ENCODE measurements around the gene EXOC1. TPM values are rescaled to one million over a fixed set of nuclear protein-coding genes. Genes with fewer than 3 reads are reported as not detected.

The EXOC1 gene
- total RNA-seq, 4 donors from 2014 or later, result 26.2 to 60.8 (median 43.1) TPM

DNA sequence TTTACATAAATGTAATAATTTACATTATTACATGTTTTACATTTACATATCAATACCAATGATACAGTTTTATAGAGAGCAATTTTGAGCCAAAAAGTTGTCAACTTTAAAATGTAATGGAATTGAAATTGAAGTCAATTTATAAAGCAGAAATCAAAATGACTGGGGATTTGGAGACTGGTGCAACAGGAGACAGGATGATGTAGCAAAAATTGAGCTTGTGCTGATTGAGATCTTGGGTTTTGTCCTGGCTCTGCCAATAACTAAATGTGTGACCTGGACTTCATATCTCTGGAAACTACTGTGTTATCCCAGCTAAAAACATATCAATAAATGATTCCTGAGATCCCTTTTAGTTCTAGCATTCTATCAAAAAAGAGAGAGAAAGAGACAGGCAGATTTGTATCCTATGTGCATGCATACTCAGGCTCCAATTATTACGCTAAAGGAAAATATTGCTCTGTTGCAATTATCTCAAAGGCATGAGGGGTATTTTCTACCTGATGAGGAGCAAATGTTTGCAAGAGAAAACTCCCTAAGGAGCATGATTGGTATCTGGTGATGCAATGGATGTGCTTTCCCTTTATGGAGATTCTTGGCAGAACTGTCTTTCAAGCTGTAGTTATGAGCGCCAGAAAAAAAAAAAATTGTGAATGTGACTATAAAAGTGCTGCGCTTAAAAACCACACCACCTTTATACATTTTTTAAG is 19.2 kb upstream of the EXOC1 start:
- Histone ChIP-seq H3K4me3 (no peak overlapping the region), H3K27me3 (peaks cover 14% of the 10 kb centered on the region), H3K36me3 (no peaks in the 10 kb centered on the region), H3K27ac (no peak overlapping the region), H3K4me1 (no peaks in the 10 kb centered on the region), H3K9me3 (peaks cover 0 to 5% of the 10 kb centered on the region in 2 donors)
- WGBS, 2 donors (ENCODE audit: low coverage in 1 of 2), result 87 to 96% methylated on average over 3 of the region's 3 CpGs
- TF ChIP-seq POLR2A (IDR thresholded peaks at IDR 0.05), result no peak
- no peak for TF ChIP-seq EP300 (IDR thresholded peaks at IDR 0.05; ENCODE audit: low read depth)
- TF ChIP-seq, protein P1, sequence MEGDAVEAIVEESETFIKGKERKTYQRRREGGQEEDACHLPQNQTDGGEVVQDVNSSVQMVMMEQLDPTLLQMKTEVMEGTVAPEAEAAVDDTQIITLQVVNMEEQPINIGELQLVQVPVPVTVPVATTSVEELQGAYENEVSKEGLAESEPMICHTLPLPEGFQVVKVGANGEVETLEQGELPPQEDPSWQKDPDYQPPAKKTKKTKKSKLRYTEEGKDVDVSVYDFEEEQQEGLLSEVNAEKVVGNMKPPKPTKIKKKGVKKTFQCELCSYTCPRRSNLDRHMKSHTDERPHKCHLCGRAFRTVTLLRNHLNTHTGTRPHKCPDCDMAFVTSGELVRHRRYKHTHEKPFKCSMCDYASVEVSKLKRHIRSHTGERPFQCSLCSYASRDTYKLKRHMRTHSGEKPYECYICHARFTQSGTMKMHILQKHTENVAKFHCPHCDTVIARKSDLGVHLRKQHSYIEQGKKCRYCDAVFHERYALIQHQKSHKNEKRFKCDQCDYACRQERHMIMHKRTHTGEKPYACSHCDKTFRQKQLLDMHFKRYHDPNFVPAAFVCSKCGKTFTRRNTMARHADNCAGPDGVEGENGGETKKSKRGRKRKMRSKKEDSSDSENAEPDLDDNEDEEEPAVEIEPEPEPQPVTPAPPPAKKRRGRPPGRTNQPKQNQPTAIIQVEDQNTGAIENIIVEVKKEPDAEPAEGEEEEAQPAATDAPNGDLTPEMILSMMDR (IDR thresholded peaks at IDR 0.05), result no peak
- TF ChIP-seq POLR2AphosphoS5 (IDR thresholded peaks at IDR 0.05), result no peak
- intact Hi-C loops (cut with DNase I; ENCODE audit: low total_unique reads) (no loop called here), in situ Hi-C loops (cut with MboI; ENCODE audit: low pct_ligation_motif_present in 1 of 4, low pct_unique_long_range_greater_than_20kb in 1 of 4, low sequenced_read_pairs in 3 of 4) (no loop called here)
- no peak for DNase-seq

DNA sequence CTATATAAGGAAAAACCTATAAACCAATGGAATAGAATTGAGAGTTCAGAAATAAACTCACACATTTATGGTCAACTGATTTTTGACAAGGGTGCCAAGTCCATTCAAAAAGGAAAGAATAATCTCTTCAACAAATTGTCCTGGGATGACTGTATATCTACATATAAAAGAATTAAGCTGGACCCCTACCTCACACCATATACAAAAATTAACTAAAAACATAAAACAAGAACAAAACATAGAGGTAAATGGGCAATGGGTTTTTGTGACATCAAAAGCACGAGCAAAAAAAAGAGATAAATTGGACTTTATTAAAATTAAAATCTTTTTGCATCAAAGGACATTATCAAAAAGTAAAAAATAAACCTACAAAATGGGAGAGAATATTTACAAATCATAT is 15.5 kb upstream of the EXOC1 start:
- Histone ChIP-seq H3K36me3 (no peaks in the 10 kb centered on the region), H3K9me3 (peaks cover 0 to 5% of the 10 kb centered on the region in 2 donors), H3K27ac (no peak overlapping the region), H3K4me3 (no peak overlapping the region), H3K27me3 (peaks cover 4% of the 10 kb centered on the region), H3K4me1 (no peaks in the 10 kb centered on the region)
- WGBS, 2 donors (ENCODE audit: low coverage in 1 of 2), result 50 to 65% methylated on average over 1 of the region's 1 CpG
- intact Hi-C loops (cut with DNase I; ENCODE audit: low total_unique reads) (no loop called here), in situ Hi-C loops (cut with MboI; ENCODE audit: low pct_ligation_motif_present in 1 of 4, low pct_unique_long_range_greater_than_20kb in 1 of 4, low sequenced_read_pairs in 3 of 4) (no loop called here)
- DNase-seq, result no peak
- TF ChIP-seq POLR2AphosphoS5 (IDR thresholded peaks at IDR 0.05) (no peak), EP300 (IDR thresholded peaks at IDR 0.05; ENCODE audit: low read depth) (no peak), POLR2A (IDR thresholded peaks at IDR 0.05) (no peak)
- TF ChIP-seq, protein P1 (IDR thresholded peaks at IDR 0.05), result no peak

GRCh38 chr4:55838356-55838755 is 15.1 kb upstream of the EXOC1 start:
- H3K27ac ChIP-seq, result no peak overlapping the region

GRCh38 chr4:55838952-55839351 is 14.5 kb upstream of the EXOC1 start:
- TF ChIP-seq, protein P1 (IDR thresholded peaks at IDR 0.05), result no peak
- no peak for TF ChIP-seq POLR2A (IDR thresholded peaks at IDR 0.05)
- Histone ChIP-seq H3K36me3 (no peaks in the 10 kb centered on the region), H3K4me3 (no peak overlapping the region), H3K27ac (no peak overlapping the region), H3K4me1 (no peaks in the 10 kb centered on the region), H3K27me3 (peaks cover 4% of the 10 kb centered on the region), H3K9me3 (peaks cover 0 to 5% of the 10 kb centered on the region in 2 donors)
- in situ Hi-C loops (cut with MboI; ENCODE audit: low pct_ligation_motif_present in 1 of 4, low pct_unique_long_range_greater_than_20kb in 1 of 4, low sequenced_read_pairs in 3 of 4) (no loop called here), intact Hi-C loops (cut with DNase I; ENCODE audit: low total_unique reads) (no loop called here)
- DNase-seq, result no peak

More at GRCh38 chr4:55838356-55838755, 15.1 kb upstream of the EXOC1 start:
- Histone ChIP-seq H3K36me3 (no peaks in the 10 kb centered on the region), H3K4me1 (no peaks in the 10 kb centered on the region), H3K27me3 (peaks cover 4% of the 10 kb centered on the region), H3K4me3 (no peak overlapping the region), H3K9me3 (peaks cover 0 to 5% of the 10 kb centered on the region in 2 donors)
- no peak for TF ChIP-seq POLR2A (IDR thresholded peaks at IDR 0.05)
- TF ChIP-seq, protein P1 (IDR thresholded peaks at IDR 0.05), result no peak
- TF ChIP-seq POLR2AphosphoS5 (IDR thresholded peaks at IDR 0.05), result no peak
- no peak for TF ChIP-seq EP300 (IDR thresholded peaks at IDR 0.05; ENCODE audit: low read depth)
- in situ Hi-C loops (cut with MboI; ENCODE audit: low pct_ligation_motif_present in 1 of 4, low pct_unique_long_range_greater_than_20kb in 1 of 4, low sequenced_read_pairs in 3 of 4), result no loop called here
- DNase-seq, result no peak
- 65 to 77% methylated on average over 1 of the region's 1 CpG for WGBS, 2 donors (ENCODE audit: low coverage in 1 of 2)
- intact Hi-C loops (cut with DNase I; ENCODE audit: low total_unique reads), result no loop called here

Measured in transverse colon (tissue), 4 donors.